HepG2 (cell line): ENCODE results near the gene TNFAIP1. TPM values are rescaled to one million over a fixed set of nuclear protein-coding genes. Genes with fewer than 3 reads are reported as not detected.

Source experiments
- ATAC-seq: fragments of 200-7000 bp; cut with Tn5 transposase; 3 replicates; pipeline ENCODE4 v1.9.1; 2020; ENCODE audit warnings: mild to moderate bottlenecking, moderate library complexity
- BruUV-seq: library from RNA; stranded (reverse); fragments of 400-500 nt; replicated peaks from 2 replicates; lab custom pipeline; 2021; lab: Mats Ljungman, UMichigan
- CTCF ChIA-PET: fragments of 300-600 bp; formaldehyde crosslinking; extraction: SDS; loops from one replicate; lab custom pipeline; 2021; ENCODE audit warnings: low total read pairs, inconsistent platforms, low intra/inter-chr PET ratio; lab: Yijun Ruan, JAX
- POLR2A ChIA-PET: fragments of 350-600 bp; sonication (Branson Sonifier 250); formaldehyde crosslinking; loops from one replicate; lab custom pipeline; 2020; ENCODE audit warnings: antibody characterized with exemption, inconsistent platforms; lab: Yijun Ruan, JAX
- DNase-seq: peaks from one replicate; pipeline ENCODE4 v3.0.0-alpha.2; 2015; ENCODE audit warnings: low spot score
- FAIRE-seq: peaks from 3 replicates; lab custom pipeline; 2011; peaks lifted over from hg19 to GRCh38; lab: Jason Lieb, UNC
- H2AFZ ChIP-seq: one replicate; pipeline ENCODE4 v1.6.1; 2011; ENCODE audit warnings: low read length, inconsistent platforms
- H3K27ac ChIP-seq: fragments of 300-600 bp; 3 replicates; pipeline ENCODE4 v1.8.0; 2011; ENCODE audit warnings: mixed run types, mild to moderate bottlenecking, mixed read lengths, low read length, inconsistent platforms; ENCODE audit not compliant: insufficient read depth; ENCODE audit errors: extremely low read length
- H3K27me3 ChIP-seq, 2 experiments: fragments of 200-600 bp in 1 of 2; 2 replicates in 1 of 2; 3 replicates in 1 of 2; pipeline versions ENCODE4 v1.6.0 to v1.8.0; 2011; ENCODE audit warnings: low read length in 2 of 2, mild to moderate bottlenecking in 2 of 2, moderate library complexity in 2 of 2, inconsistent platforms in 1 of 2; ENCODE audit not compliant: insufficient read depth in 2 of 2, control insufficient read depth in 1 of 2
- H3K36me3 ChIP-seq, 2 experiments: fragments of 200-600 bp in 1 of 2; replicated peaks in 1 of 2; 2 replicates in 1 of 2; 3 replicates in 1 of 2; pipeline versions ENCODE4 v1.5.1 to v1.8.0; 2011; ENCODE audit warnings: low read length in 2 of 2, inconsistent platforms in 1 of 2; ENCODE audit not compliant: insufficient read depth in 2 of 2, control insufficient read depth in 1 of 2
- H3K4me1 ChIP-seq: 2 replicates; pipeline ENCODE4 v1.5.1; 2012; ENCODE audit warnings: low read length, inconsistent platforms; ENCODE audit not compliant: insufficient read depth
- H3K4me2 ChIP-seq: 2 replicates; pipeline ENCODE4 v1.6.0; 2011; ENCODE audit warnings: low read depth, low read length, inconsistent platforms
- H3K4me3 ChIP-seq, 3 experiments: fragments of 200-600 bp in 1 of 3; sonication (generic), shearing (Covaris generic) in 1 of 3; replicated peaks in 1 of 3; 2 replicates each; pipeline ENCODE4 v1.5.1; 2011 to 2016; ENCODE audit warnings: low read length in 3 of 3, inconsistent platforms in 2 of 3, low read depth in 2 of 3, mild to moderate bottlenecking in 2 of 3, control low read depth in 1 of 3, mixed read lengths in 1 of 3; ENCODE audit not compliant: insufficient read depth in 1 of 3
- H3K79me2 ChIP-seq: one replicate; pipeline ENCODE4 v1.6.1; 2011; ENCODE audit warnings: low read length, inconsistent platforms; ENCODE audit not compliant: insufficient read depth
- H3K9ac ChIP-seq: 2 replicates; pipeline ENCODE4 v1.6.0; 2011; ENCODE audit warnings: mild to moderate bottlenecking, low read depth, low read length, inconsistent platforms; ENCODE audit not compliant: insufficient read depth
- H3K9me3 ChIP-seq: 2 replicates; pipeline ENCODE4 v1.5.1; 2012; ENCODE audit warnings: mild to moderate bottlenecking, low read length
- H4K20me1 ChIP-seq: 2 replicates; pipeline ENCODE4 v1.6.0; 2011; ENCODE audit warnings: inconsistent platforms, mild to moderate bottlenecking, low read length, moderate library complexity; ENCODE audit not compliant: insufficient read depth
- AGO2 ChIP-seq: fragments of 200-400 bp; formaldehyde crosslinking; optimal IDR thresholded peaks from 2 replicates; pipeline ENCODE3; 2017; ENCODE audit warnings: mild to moderate bottlenecking, low read depth, low read length, moderate library complexity
- HNRNPL ChIP-seq: fragments of 200-400 bp; formaldehyde crosslinking; IDR thresholded peaks from 2 replicates; pipeline ENCODE4 v1.6.1; 2017; ENCODE audit warnings: mild to moderate bottlenecking, low read depth, low read length
- POLR2A ChIP-seq, 2 experiments: IDR thresholded peaks; 2 replicates each; pipeline ENCODE4 v1.6.1; 2011; ENCODE audit warnings: low read depth in 2 of 2, low read length in 2 of 2, mild to moderate bottlenecking in 1 of 2, moderate library complexity in 1 of 2; ENCODE audit not compliant: insufficient read depth in 1 of 2
- WGBS: methylation state at CpG from one replicate; pipeline ENCODE4 v1.1.6; 2017; ENCODE audit warnings: low lambda C conversion rate; 5-methylcytosine and 5-hydroxymethylcytosine counted together
- in situ Hi-C: cut with HindIII; loops from 2 replicates; pipeline ENCODE4 v1.10.0; 2017; ENCODE audit warnings: low pct_unique_long_range_greater_than_20kb; ENCODE audit not compliant: extremely low pct_ligation_motif_present
- intact Hi-C: fragments of 100-400 bp; cut with micrococcal nuclease; formaldehyde crosslinking; loops from one replicate; pipeline ENCODE4 v1.10.0; 2022; ENCODE audit not compliant: unreplicated experiment
- polyA plus RNA-seq, 8 experiments: library from polyadenylated mRNA; depleted of rRNA in 3 of 8; stranded (reverse) in 7 of 8; unstranded in 1 of 8; fragments of >200 nt; fragmentation: Illumina TruSeq in 4 of 8; extraction: Trizol in 4 of 8; gene quantifications; 2 replicates each; pipeline versions ENCODE4 v1.2.1 to v1.2.3, GENCODE V29; 2011 to 2016; ENCODE audit warnings: low read depth in 4 of 8, missing spikeins in 1 of 8, mixed read lengths in 1 of 8; ENCODE audit not compliant: insufficient read depth in 1 of 8
- total RNA-seq, 5 experiments: library from RNA; depleted of rRNA; stranded (reverse); fragments of >200 nt; fragmentation: Illumina TruSeq; extraction: Trizol; gene quantifications; 2 replicates each; pipeline ENCODE4 v1.2.3, GENCODE V29; 2016; ENCODE audit warnings: low read depth in 1 of 5
- TF ChIP-seq, protein P1 (sequence below): sonication (generic); formaldehyde crosslinking; IDR thresholded peaks from 2 replicates; pipeline ENCODE4 v1.5.0; 2020; ENCODE audit warnings: missing genetic modification reagents
- TF ChIP-seq, protein P2 (sequence below): sonication (generic); formaldehyde crosslinking; IDR thresholded peaks from 2 replicates; pipeline ENCODE4 v1.5.0; 2020; ENCODE audit warnings: mild to moderate bottlenecking, missing genetic modification reagents, borderline replicate concordance

Gene TNFAIP1
- total and polyA plus RNA-seq, 2 of the 13 experiments (the other 11 are each of a cell fraction or from before 2014, with no cell fraction given) = 17.5 to 40.6 TPM

DNA sequence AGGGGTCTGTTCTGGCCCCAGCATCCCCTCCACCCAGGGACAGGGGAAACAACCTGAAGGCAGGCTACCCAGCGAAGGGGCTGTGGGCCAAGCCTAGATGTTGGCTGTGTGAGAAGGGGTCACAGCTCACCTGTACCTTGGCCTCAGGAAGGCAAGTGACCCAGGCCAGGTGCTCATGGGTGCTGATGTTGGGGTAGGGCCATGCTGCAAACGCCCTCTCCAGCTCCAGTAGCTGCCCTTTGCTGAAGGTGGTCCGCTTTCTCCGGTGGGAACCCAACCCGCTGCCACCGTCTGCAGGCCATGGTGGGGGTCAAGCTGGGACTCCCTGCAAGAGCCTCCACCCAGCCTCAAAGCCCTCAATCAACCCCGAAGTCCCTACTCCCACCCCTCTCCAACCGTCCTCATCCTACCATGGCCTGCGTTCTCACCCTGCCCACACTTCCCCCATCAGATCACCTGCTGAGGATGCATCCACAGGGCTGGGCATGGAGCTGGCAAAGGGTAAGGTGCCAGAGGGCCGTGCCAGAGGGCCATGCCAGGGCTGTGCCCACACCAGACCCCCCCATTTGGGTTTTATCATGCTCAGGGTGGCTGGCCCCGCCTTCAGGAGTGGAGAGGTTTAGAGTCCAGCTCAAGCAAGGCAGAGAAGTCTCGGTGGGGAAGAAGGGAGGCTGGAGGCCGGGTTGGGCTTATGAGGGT is 29.3 kb downstream of the TNFAIP1 start, which contains the start of gene SEBOX:
Gene SEBOX, minus strand, starts transcription at position 535 of the 699 bp plus-strand sequence. Its CDS starts 48 bp downstream, at position 487.
- BruUV-seq = no TSS peak
- H3K27ac ChIP-seq = no peak within 1 kb of the TSS
- in situ Hi-C loops = no loop called here
- H3K4me3 ChIP-seq = no peak within 1 kb of the TSS
- H3K9me3 ChIP-seq = no peaks in the 10 kb centered on the region
- TF ChIP-seq, protein P1, sequence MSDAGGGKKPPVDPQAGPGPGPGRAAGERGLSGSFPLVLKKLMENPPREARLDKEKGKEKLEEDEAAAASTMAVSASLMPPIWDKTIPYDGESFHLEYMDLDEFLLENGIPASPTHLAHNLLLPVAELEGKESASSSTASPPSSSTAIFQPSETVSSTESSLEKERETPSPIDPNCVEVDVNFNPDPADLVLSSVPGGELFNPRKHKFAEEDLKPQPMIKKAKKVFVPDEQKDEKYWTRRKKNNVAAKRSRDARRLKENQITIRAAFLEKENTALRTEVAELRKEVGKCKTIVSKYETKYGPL = no peak
- TF ChIP-seq, protein P2, sequence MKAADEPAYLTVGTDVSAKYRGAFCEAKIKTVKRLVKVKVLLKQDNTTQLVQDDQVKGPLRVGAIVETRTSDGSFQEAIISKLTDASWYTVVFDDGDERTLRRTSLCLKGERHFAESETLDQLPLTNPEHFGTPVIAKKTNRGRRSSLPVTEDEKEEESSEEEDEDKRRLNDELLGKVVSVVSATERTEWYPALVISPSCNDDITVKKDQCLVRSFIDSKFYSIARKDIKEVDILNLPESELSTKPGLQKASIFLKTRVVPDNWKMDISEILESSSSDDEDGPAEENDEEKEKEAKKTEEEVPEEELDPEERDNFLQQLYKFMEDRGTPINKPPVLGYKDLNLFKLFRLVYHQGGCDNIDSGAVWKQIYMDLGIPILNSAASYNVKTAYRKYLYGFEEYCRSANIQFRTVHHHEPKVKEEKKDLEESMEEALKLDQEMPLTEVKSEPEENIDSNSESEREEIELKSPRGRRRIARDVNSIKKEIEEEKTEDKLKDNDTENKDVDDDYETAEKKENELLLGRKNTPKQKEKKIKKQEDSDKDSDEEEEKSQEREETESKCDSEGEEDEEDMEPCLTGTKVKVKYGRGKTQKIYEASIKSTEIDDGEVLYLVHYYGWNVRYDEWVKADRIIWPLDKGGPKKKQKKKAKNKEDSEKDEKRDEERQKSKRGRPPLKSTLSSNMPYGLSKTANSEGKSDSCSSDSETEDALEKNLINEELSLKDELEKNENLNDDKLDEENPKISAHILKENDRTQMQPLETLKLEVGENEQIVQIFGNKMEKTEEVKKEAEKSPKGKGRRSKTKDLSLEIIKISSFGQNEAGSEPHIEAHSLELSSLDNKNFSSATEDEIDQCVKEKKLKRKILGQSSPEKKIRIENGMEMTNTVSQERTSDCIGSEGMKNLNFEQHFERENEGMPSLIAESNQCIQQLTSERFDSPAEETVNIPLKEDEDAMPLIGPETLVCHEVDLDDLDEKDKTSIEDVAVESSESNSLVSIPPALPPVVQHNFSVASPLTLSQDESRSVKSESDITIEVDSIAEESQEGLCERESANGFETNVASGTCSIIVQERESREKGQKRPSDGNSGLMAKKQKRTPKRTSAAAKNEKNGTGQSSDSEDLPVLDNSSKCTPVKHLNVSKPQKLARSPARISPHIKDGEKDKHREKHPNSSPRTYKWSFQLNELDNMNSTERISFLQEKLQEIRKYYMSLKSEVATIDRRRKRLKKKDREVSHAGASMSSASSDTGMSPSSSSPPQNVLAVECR (CRISPR knock-in tag) = no peak
- peak; percentile 80 for TF ChIP-seq HNRNPL
- TF ChIP-seq POLR2A (IDR thresholded peaks at IDR 0.05; ENCODE audit: insufficient read depth in 1 of 2, low read depth in 2 of 2, low read length in 2 of 2) = peak in 1 of 2 experiments; percentile 14; a peak in 1 of 4 replicates
- TF ChIP-seq AGO2 = peak; percentile 73
- TF ChIP-seq, all 625 proteins: peak for 3
- H4K20me1 ChIP-seq = no peaks in the 10 kb centered on the region
- 94% methylated on average over 9 of the region's 13 CpGs for WGBS
- no peak for ATAC-seq
- no peak within 1 kb of the TSS for H3K9ac ChIP-seq
- intact Hi-C loops = no loop called here
- peaks cover 37% of the 10 kb centered on the region for H3K4me1 ChIP-seq
- no peak for DNase-seq
- no peak for FAIRE-seq
- POLR2A ChIA-PET = interaction anchor here (0.8 to 8.3 kb wide), 8 partner anchors 8 to 57 kb away, joined by 3 to 183 read pairs (median 8); partner anchors contain the start of genes IFT20, POLDIP2, SLC46A1 and TNFAIP1
- H3K36me3 ChIP-seq = peaks cover 16 to 35% of the 10 kb centered on the region in 2 experiments
- CTCF ChIA-PET = no interaction called here
- H3K4me2 ChIP-seq = no peak within 1 kb of the TSS
- H2AFZ ChIP-seq = no peak within 1 kb of the TSS
- H3K79me2 ChIP-seq = peaks cover 7% of the 10 kb centered on the region
- H3K27me3 ChIP-seq = no peaks in the 10 kb centered on the region
